Left ventricle myocardium inferior (tissue), 1 donor: ENCODE results near the gene FRAS1. TPM values are rescaled to one million over a fixed set of nuclear protein-coding genes. Genes with fewer than 3 reads are reported as not detected.
"Not testable (repeated sequence)": the region's sequence is repeated elsewhere in the genome, so short reads cannot be mapped to it uniquely, and the experiment has no call there.

Source experiments
- DNase-seq: peaks from one replicate; pipeline ENCODE4 v3.0.0-alpha.2; 2020
- H3K27ac ChIP-seq: fragments of 200-600 bp; replicated peaks from 2 replicates; pipeline ENCODE4 v1.8.0; 2021
- H3K27me3 ChIP-seq: fragments of 200-600 bp; 2 replicates; pipeline ENCODE4 v1.8.0; 2021; ENCODE audit warnings: low read depth
- H3K36me3 ChIP-seq: fragments of 200-600 bp; 2 replicates; pipeline ENCODE4 v1.8.0; 2021
- H3K4me1 ChIP-seq: fragments of 200-600 bp; 2 replicates; pipeline ENCODE4 v1.8.0; 2021
- H3K4me3 ChIP-seq: fragments of 200-600 bp; 2 replicates; pipeline ENCODE4 v1.8.0; 2021; ENCODE audit warnings: mild to moderate bottlenecking, moderate library complexity
- H3K9me3 ChIP-seq: fragments of 200-600 bp; replicated peaks from 2 replicates; pipeline ENCODE4 v1.8.0; 2021
- CTCF ChIP-seq: fragments of 200-600 bp; IDR thresholded peaks from 2 replicates; pipeline ENCODE4 v1.8.0; 2021; ENCODE audit warnings: antibody characterized with exemption, mild to moderate bottlenecking, borderline replicate concordance
- intact Hi-C: fragments of 100-400 bp; cut with micrococcal nuclease; formaldehyde crosslinking; loops from one replicate; pipeline ENCODE4 v1.11.0; 2022
- total RNA-seq: library from RNA; stranded (reverse); fragmentation: NEBNext Ultra II Directional; extraction: Animal tissue kit (Norgen Biotek cat#: 25700); gene quantifications from one replicate; pipeline ENCODE4 v1.2.1, GENCODE V29; 2021
- donor health status: DM: no; HTN: yes; CAD: no; lungs with severe emphysema.

FRAS1 gene
- total RNA-seq, 1 donor from 2014 or later, result 1.4 TPM

- intact Hi-C loops, result no loop called here
- DNase-seq, result no peak
- H3K27me3 ChIP-seq, result no peaks in the 10 kb centered on the region
- TF ChIP-seq CTCF, result no peak
- H3K27ac ChIP-seq, result no peak overlapping the region
- peaks cover 7% of the 10 kb centered on the region for H3K36me3 ChIP-seq
- no peak overlapping the region for H3K4me3 ChIP-seq
- peaks cover 4% of the 10 kb centered on the region for H3K4me1 ChIP-seq
- peaks cover 16% of the 10 kb centered on the region for H3K9me3 ChIP-seq
Observed at GRCh38 chr4:78267790-78268189, 210.7 kb downstream of the FRAS1 start.

GRCh38 chr4:78268597-78268996 lies 211.5 kb downstream of the FRAS1 start:
- intact Hi-C loops, result no loop called here
- DNase-seq, result no peak
- Histone ChIP-seq H3K4me3 (no peak overlapping the region), H3K4me1 (peaks cover 4% of the 10 kb centered on the region), H3K27ac (no peak overlapping the region), H3K36me3 (peaks cover 7% of the 10 kb centered on the region), H3K9me3 (peaks cover 16% of the 10 kb centered on the region), H3K27me3 (no peaks in the 10 kb centered on the region)
- no peak for TF ChIP-seq CTCF

- H3K27ac ChIP-seq, H3K9me3 ChIP-seq, H3K27me3 ChIP-seq, DNase-seq, H3K4me3 ChIP-seq, H3K4me1 ChIP-seq, intact Hi-C loops, H3K36me3 ChIP-seq: not testable (repeated sequence)
Observed at GRCh38 chr4:78275450-78275849, 218.3 kb downstream of the FRAS1 start.

GRCh38 chr4:78286281-78286680 lies 229.2 kb downstream of the FRAS1 start:
- DNase-seq, result no peak
- Histone ChIP-seq H3K9me3 (no peaks in the 10 kb centered on the region), H3K27me3 (no peaks in the 10 kb centered on the region), H3K36me3 (no peaks in the 10 kb centered on the region), H3K4me1 (no peaks in the 10 kb centered on the region), H3K4me3 (no peak overlapping the region), H3K27ac (no peak overlapping the region)
- intact Hi-C loops, result no loop called here
- no peak for TF ChIP-seq CTCF

- peaks cover 2% of the 10 kb centered on the region for H3K4me1 ChIP-seq
- no peaks in the 10 kb centered on the region for H3K36me3 ChIP-seq
- H3K9me3 ChIP-seq, result no peaks in the 10 kb centered on the region
- TF ChIP-seq CTCF, result no peak
- H3K27me3 ChIP-seq, result no peaks in the 10 kb centered on the region
- H3K4me3 ChIP-seq, result no peak overlapping the region
- intact Hi-C loops, result no loop called here
- H3K27ac ChIP-seq, result no peak overlapping the region
- DNase-seq, result no peak
Observed at GRCh38 chr4:78288327-78288726, 231.2 kb downstream of the FRAS1 start.

GRCh38 chr4:78291277-78291676 lies 234.2 kb downstream of the FRAS1 start:
- no peaks in the 10 kb centered on the region for H3K36me3 ChIP-seq
- peaks cover 13% of the 10 kb centered on the region for H3K4me1 ChIP-seq
- intact Hi-C loops, result no loop called here
- no peak overlapping the region for H3K27ac ChIP-seq
- H3K4me3 ChIP-seq, result no peak overlapping the region
- no peaks in the 10 kb centered on the region for H3K9me3 ChIP-seq
- DNase-seq, result no peak
- TF ChIP-seq CTCF, result no peak
- no peaks in the 10 kb centered on the region for H3K27me3 ChIP-seq
